ENCODE results near the gene TTLL7.

DNA sequence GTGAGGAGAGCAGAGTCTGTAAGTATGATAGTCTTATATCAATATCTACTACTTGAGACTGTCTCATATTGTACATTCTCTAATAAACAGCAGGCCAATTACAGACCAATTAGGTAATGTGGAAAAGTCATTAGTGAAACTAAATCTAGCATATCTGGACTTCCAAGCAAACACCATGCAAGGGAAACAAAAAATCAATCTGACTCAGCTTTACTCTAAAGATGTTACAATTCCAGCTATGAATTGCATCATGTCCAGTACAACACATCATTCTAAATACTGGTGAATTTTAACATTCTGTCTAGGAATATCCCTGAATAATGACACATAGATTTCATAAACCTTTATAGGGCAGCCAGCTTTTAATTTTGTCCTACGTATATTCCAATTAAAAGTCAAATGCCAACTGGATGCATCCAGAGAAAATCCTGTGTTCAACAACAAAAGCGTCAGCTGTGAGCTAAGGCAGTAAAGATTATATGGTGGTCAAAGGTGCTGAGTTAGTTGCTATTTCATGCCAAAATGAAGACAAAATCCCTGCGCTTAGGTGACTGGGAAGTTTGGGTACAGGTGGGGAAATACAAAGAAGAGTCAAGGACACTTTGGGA is 159.3 kb downstream of the TTLL7 start:
- no peak for TF ChIP-seq NR2C2 (CRISPR knock-in tag; IDR thresholded peaks at IDR 0.05)
- TF ChIP-seq, protein P1, sequence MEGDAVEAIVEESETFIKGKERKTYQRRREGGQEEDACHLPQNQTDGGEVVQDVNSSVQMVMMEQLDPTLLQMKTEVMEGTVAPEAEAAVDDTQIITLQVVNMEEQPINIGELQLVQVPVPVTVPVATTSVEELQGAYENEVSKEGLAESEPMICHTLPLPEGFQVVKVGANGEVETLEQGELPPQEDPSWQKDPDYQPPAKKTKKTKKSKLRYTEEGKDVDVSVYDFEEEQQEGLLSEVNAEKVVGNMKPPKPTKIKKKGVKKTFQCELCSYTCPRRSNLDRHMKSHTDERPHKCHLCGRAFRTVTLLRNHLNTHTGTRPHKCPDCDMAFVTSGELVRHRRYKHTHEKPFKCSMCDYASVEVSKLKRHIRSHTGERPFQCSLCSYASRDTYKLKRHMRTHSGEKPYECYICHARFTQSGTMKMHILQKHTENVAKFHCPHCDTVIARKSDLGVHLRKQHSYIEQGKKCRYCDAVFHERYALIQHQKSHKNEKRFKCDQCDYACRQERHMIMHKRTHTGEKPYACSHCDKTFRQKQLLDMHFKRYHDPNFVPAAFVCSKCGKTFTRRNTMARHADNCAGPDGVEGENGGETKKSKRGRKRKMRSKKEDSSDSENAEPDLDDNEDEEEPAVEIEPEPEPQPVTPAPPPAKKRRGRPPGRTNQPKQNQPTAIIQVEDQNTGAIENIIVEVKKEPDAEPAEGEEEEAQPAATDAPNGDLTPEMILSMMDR (IDR thresholded peaks at IDR 0.05): no peak

All from WTC11 (cell line).